ENCODE data around the gene PSG3.
"Not testable (repeated sequence)": the region's sequence is repeated elsewhere in the genome, so short reads cannot be mapped to it uniquely, and the experiment has no call there.

GRCh38 chr19:42767319-42767718 lies 27.0 kb upstream of the PSG3 start:
- not testable (repeated sequence) for TF ChIP-seq CTCF (IDR thresholded peaks at IDR 0.05 in 4 of 5, conservative IDR thresholded peaks at IDR 0.05 in 1 of 5); POLR2A (IDR thresholded peaks at IDR 0.05)
